ENCODE data around the gene SCAPER. TPM values are rescaled to one million over a fixed set of nuclear protein-coding genes. Genes with fewer than 3 reads are reported as not detected.

Gene SCAPER
- total RNA-seq, 3 donors from 2014 or later, result 19.5 to 49.8 (median 28.5) TPM

- no peaks in the 10 kb centered on the region for H3K36me3 ChIP-seq
- no peak for TF ChIP-seq POLR2AphosphoS5 (IDR thresholded peaks at IDR 0.05)
- no peak for TF ChIP-seq CTCF (IDR thresholded peaks at IDR 0.05)
- no peak for TF ChIP-seq POLR2A (IDR thresholded peaks at IDR 0.05)
- H3K4me3 ChIP-seq, result no peak overlapping the region
- H3K9me3 ChIP-seq, result peaks cover 18 to 26% of the 10 kb centered on the region in 2 donors
- intact Hi-C loops (cut with DNase I; ENCODE audit: low total_unique reads), result no loop called here
- no peaks in the 10 kb centered on the region for H3K4me1 ChIP-seq
- DNase-seq (ENCODE audit: low spot score in 2 of 2), result no peak
- no peaks in the 10 kb centered on the region for H3K27me3 ChIP-seq
- no peak overlapping the region for H3K27ac ChIP-seq
Measured at GRCh38 chr15:76584868-76585575, 320.1 kb downstream of the SCAPER start.

- H3K4me1 ChIP-seq, result no peaks in the 10 kb centered on the region
- no peak overlapping the region for H3K27ac ChIP-seq
- DNase-seq (ENCODE audit: low spot score in 2 of 2), result no peak
- intact Hi-C loops (cut with DNase I; ENCODE audit: low total_unique reads), result no loop called here
- H3K4me3 ChIP-seq, result no peak overlapping the region
- peaks cover 18 to 26% of the 10 kb centered on the region in 2 donors for H3K9me3 ChIP-seq
- H3K27me3 ChIP-seq, result no peaks in the 10 kb centered on the region
- TF ChIP-seq POLR2AphosphoS5 (IDR thresholded peaks at IDR 0.05), result no peak
- no peak for TF ChIP-seq POLR2A (IDR thresholded peaks at IDR 0.05)
- TF ChIP-seq CTCF (IDR thresholded peaks at IDR 0.05), result no peak
- no peaks in the 10 kb centered on the region for H3K36me3 ChIP-seq
Measured at GRCh38 chr15:76582550-76582949, 322.6 kb downstream of the SCAPER start.

- H3K36me3 ChIP-seq, result no peaks in the 10 kb centered on the region
- peaks cover 15 to 25% of the 10 kb centered on the region in 2 donors for H3K9me3 ChIP-seq
- peaks cover 0 to 6% of the 10 kb centered on the region in 2 donors for H3K4me1 ChIP-seq
- TF ChIP-seq CTCF (IDR thresholded peaks at IDR 0.05), result no peak
- no peak for TF ChIP-seq POLR2AphosphoS5 (IDR thresholded peaks at IDR 0.05)
- TF ChIP-seq POLR2A (IDR thresholded peaks at IDR 0.05), result no peak
- no peak overlapping the region for H3K27ac ChIP-seq
- no peak overlapping the region for H3K4me3 ChIP-seq
- no peak for DNase-seq (ENCODE audit: low spot score in 2 of 2)
- intact Hi-C loops (cut with DNase I; ENCODE audit: low total_unique reads), result no loop called here
- no peaks in the 10 kb centered on the region for H3K27me3 ChIP-seq
Measured at GRCh38 chr15:76577879-76578512, 327.1 kb downstream of the SCAPER start.

GRCh38 chr15:76576523-76577279 is 328.4 kb downstream of the SCAPER start:
- no peak overlapping the region for H3K27ac ChIP-seq
- no peak overlapping the region for H3K4me3 ChIP-seq
- intact Hi-C loops (cut with DNase I; ENCODE audit: low total_unique reads), result no loop called here
- TF ChIP-seq POLR2A (IDR thresholded peaks at IDR 0.05) (no peak), POLR2AphosphoS5 (IDR thresholded peaks at IDR 0.05) (no peak), CTCF (IDR thresholded peaks at IDR 0.05) (no peak)
- H3K4me1 ChIP-seq, result peaks cover 0 to 6% of the 10 kb centered on the region in 2 donors
- no peaks in the 10 kb centered on the region for H3K27me3 ChIP-seq
- H3K36me3 ChIP-seq, result no peaks in the 10 kb centered on the region
- H3K9me3 ChIP-seq, result peaks cover 5 to 12% of the 10 kb centered on the region in 2 donors
- DNase-seq (ENCODE audit: low spot score in 2 of 2), result peak in 1 of 2 donors; percentile 51

Data from breast epithelium (tissue), 4 donors.